LoVo (cell line): Measurements from ENCODE around the gene SPANXA1.
"Not testable (repeated sequence)": the region's sequence is repeated elsewhere in the genome, so short reads cannot be mapped to it uniquely, and the experiment has no call there.

Source experiments
- DNase-seq: peaks from one replicate; pipeline ENCODE4 v3.0.0-alpha.2; 2016; ENCODE audit warnings: low spot score

The SPANXA1 gene

GRCh38 chrX:141584638-141585037, at the start of gene SPANXA1:
TSS of gene SPANXA1 (minus strand) at chrX:141584738. CDS start at chrX:141584678, 60 bp downstream.
- not testable (repeated sequence) for DNase-seq

GRCh38 chrX:141632124-141632523, 47.6 kb upstream of the SPANXA1 start:
- DNase-seq = no peak

- no peak for DNase-seq
Observed at GRCh38 chrX:141619336-141619735, 34.8 kb upstream of the SPANXA1 start.

GRCh38 chrX:141609111-141609510, 24.6 kb upstream of the SPANXA1 start:
- no peak for DNase-seq

- not testable (repeated sequence) for DNase-seq
Observed at GRCh38 chrX:141589408-141589807, 4.9 kb upstream of the SPANXA1 start, which contains the start of gene SPANXA2. TSS of gene SPANXA2 (plus strand) at chrX:141589708. CDS start at chrX:141589768, 60 bp downstream.

GRCh38 chrX:141542551-141542950, 42.0 kb downstream of the SPANXA1 start:
- DNase-seq = not testable (repeated sequence)
